ENCODE measurements around the gene MEX3C. TPM values are rescaled to one million over a fixed set of nuclear protein-coding genes. Genes with fewer than 3 reads are reported as not detected.

MEX3C gene
- total RNA-seq, 1 experiment from 2014 or later = 45.0 TPM

- TF ChIP-seq ZNF274 (IDR thresholded peaks at IDR 0.05; ENCODE audit: low read depth, low read length) (no peak), SRF (IDR thresholded peaks at IDR 0.05; ENCODE audit: low read depth) (no peak), REST (IDR thresholded peaks at IDR 0.05; ENCODE audit: low read depth) (no peak), EGR1 (IDR thresholded peaks at IDR 0.05; ENCODE audit: low read depth) (no peak), SP1 (IDR thresholded peaks at IDR 0.05; ENCODE audit: low read depth) (no peak)
These were observed 14.7 kb downstream of the MEX3C start (continued) for GRCh38 chr18:51182824-51183223.

DNA sequence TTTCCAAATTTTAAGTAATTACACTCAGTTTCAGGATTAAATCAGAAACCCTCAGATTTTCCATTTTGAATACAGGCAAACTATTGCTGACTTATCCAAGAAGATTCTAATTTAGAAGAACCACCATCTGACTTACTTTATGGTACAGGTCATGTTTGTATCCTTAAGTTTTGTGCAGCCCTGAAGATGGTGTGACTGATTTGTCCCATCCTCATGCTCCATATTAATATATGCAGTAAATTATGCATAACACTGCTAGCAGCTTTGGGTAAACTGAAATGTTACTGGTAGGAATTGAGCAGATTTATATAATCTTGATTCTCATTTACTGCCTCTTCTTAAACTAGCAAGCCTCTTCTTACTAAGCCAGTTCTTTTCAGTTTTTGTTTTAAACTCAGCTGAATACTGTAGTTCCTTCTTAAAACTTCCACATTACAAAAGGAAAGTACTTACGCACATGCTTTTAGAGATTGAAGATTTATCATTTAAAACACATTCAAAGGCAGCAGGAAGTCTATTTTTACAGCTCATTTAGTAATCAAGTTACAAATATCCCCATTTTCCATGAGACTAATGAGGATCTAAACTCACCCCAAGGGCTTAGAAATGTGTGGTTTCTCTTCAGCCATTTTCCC is 25.7 kb downstream of the MEX3C start:
- TF ChIP-seq JUND (IDR thresholded peaks at IDR 0.05) (no peak), ZBTB33 (IDR thresholded peaks at IDR 0.05; ENCODE audit: extremely low read depth, insufficient replicate concordance, low read length) (no peak), POLR2A (IDR thresholded peaks at IDR 0.05; ENCODE audit: borderline replicate concordance, extremely low read depth, insufficient read depth, insufficient read length) (no peak), POLR2AphosphoS5 (IDR thresholded peaks at IDR 0.05; ENCODE audit: low read depth, low read length) (no peak), YY1 (IDR thresholded peaks at IDR 0.05; ENCODE audit: extremely low read depth, insufficient replicate concordance, low read depth, low read length) (no peak), SIN3A (IDR thresholded peaks at IDR 0.05; ENCODE audit: low read depth) (no peak), CBX3 (IDR thresholded peaks at IDR 0.05; ENCODE audit: low read depth) (no peak), ZNF274 (IDR thresholded peaks at IDR 0.05; ENCODE audit: low read depth, low read length) (no peak), ZFX (IDR thresholded peaks at IDR 0.05) (no peak), FOSL1 (IDR thresholded peaks at IDR 0.05; ENCODE audit: low read depth) (no peak), EZH2 (IDR thresholded peaks at IDR 0.05) (no peak), TCF7L2 (IDR thresholded peaks at IDR 0.05; ENCODE audit: borderline replicate concordance, extremely low read depth, insufficient read depth, insufficient read length) (no peak), RAD21 (IDR thresholded peaks at IDR 0.05; ENCODE audit: low read depth) (no peak), CEBPB (IDR thresholded peaks at IDR 0.05; ENCODE audit: low read depth) (no peak), MAX (IDR thresholded peaks at IDR 0.05) (no peak), EGR1 (IDR thresholded peaks at IDR 0.05; ENCODE audit: low read depth) (no peak), EZH2phosphoT487 (IDR thresholded peaks at IDR 0.05; ENCODE audit: borderline replicate concordance) (no peak), SRF (IDR thresholded peaks at IDR 0.05; ENCODE audit: low read depth) (no peak)
- TF ChIP-seq, protein P1, sequence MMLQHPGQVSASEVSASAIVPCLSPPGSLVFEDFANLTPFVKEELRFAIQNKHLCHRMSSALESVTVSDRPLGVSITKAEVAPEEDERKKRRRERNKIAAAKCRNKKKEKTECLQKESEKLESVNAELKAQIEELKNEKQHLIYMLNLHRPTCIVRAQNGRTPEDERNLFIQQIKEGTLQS (IDR thresholded peaks at IDR 0.05) = no peak
- ChIA-PET RAD21 (ENCODE audit: low non-redundant PET in 1 of 2, low total read pairs in 2 of 2, uncharacterized antibody in 2 of 2, unreplicated experiment in 2 of 2) (no interaction called here), POLR2A (no interaction called here)

More for the DNA sequence above, 25.7 kb downstream of the MEX3C start:
- BruUV-seq (replicated peaks) = no TSS peak
- H3K27me3 ChIP-seq (ENCODE audit: insufficient read depth, low read length) = no peaks in the 10 kb centered on the region
- H3K9ac ChIP-seq (ENCODE audit: low read length) = no peak overlapping the region
- H3K36me3 ChIP-seq (ENCODE audit: control insufficient read depth in 1 of 2, insufficient read depth in 2 of 2, low read length in 2 of 2) = peaks cover 0 to 11% of the 10 kb centered on the region in 2 experiments; a peak in 3 of 4 replicates
- H3K4me3 ChIP-seq (replicated peaks in 1 of 2; ENCODE audit: low read depth in 1 of 2, low read length in 2 of 2) = no peak overlapping the region
- ATAC-seq = no peak
- no peak overlapping the region for H2AFZ ChIP-seq (ENCODE audit: low read depth, low read length, poor library complexity, severe bottlenecking)
- H4K20me1 ChIP-seq (ENCODE audit: insufficient read depth) = no peaks in the 10 kb centered on the region
- H3K27ac ChIP-seq (ENCODE audit: low read depth, low read length) = no peak overlapping the region
- no peaks in the 10 kb centered on the region for H3K4me1 ChIP-seq (ENCODE audit: control insufficient read depth in 1 of 2, insufficient read depth in 2 of 2, low read length in 2 of 2)
- H3K79me2 ChIP-seq (ENCODE audit: insufficient read depth, low read length) = peaks cover 4% of the 10 kb centered on the region; the same call in 1 of the 2 replicates
- H3K9me3 ChIP-seq (ENCODE audit: control insufficient read depth in 1 of 2, insufficient read depth in 1 of 2, low read depth in 1 of 2, low read length in 2 of 2) = no peaks in the 10 kb centered on the region
- DNase-seq (ENCODE audit: low read depth, low spot score) = no peak
- CTCF ChIA-PET = no interaction called here
- H3K4me2 ChIP-seq (ENCODE audit: low read length) = no peak overlapping the region
- H3K9me2 ChIP-seq (ENCODE audit: insufficient read depth) = no peaks in the 10 kb centered on the region
- intact Hi-C loops (cut with micrococcal nuclease) = no loop called here
